GM13977 (cell line): Measurements from ENCODE around the gene GNAO1.

Source experiments
- DNase-seq: peaks from one replicate; pipeline ENCODE4 v3.0.0; 2012; ENCODE audit warnings: low spot score
- in situ Hi-C: fragments of 300-500 bp; cut with MboI; formaldehyde crosslinking; loops from one replicate; pipeline ENCODE4 v1.12.0; 2022; ENCODE audit warnings: low sequenced_read_pairs, low pct_unique_long_range_greater_than_20kb, mixed read lengths, inconsistent platforms; ENCODE audit not compliant: unreplicated experiment
- TF ChIP-seq, protein P1 (sequence below): IDR thresholded peaks from 2 replicates; pipeline ENCODE4 v1.5.1; 2012; ENCODE audit warnings: mild to moderate bottlenecking, control low read depth; ENCODE audit not compliant: insufficient read depth; ENCODE audit errors: extremely low read depth, missing control alignments

The GNAO1 gene

GRCh38 chr16:56257239-56257638 lies 66.0 kb downstream of the GNAO1 start:
- DNase-seq: no peak
- in situ Hi-C loops: no loop called here
- TF ChIP-seq, protein P1, sequence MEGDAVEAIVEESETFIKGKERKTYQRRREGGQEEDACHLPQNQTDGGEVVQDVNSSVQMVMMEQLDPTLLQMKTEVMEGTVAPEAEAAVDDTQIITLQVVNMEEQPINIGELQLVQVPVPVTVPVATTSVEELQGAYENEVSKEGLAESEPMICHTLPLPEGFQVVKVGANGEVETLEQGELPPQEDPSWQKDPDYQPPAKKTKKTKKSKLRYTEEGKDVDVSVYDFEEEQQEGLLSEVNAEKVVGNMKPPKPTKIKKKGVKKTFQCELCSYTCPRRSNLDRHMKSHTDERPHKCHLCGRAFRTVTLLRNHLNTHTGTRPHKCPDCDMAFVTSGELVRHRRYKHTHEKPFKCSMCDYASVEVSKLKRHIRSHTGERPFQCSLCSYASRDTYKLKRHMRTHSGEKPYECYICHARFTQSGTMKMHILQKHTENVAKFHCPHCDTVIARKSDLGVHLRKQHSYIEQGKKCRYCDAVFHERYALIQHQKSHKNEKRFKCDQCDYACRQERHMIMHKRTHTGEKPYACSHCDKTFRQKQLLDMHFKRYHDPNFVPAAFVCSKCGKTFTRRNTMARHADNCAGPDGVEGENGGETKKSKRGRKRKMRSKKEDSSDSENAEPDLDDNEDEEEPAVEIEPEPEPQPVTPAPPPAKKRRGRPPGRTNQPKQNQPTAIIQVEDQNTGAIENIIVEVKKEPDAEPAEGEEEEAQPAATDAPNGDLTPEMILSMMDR: no peak

GRCh38 chr16:56257666-56258342 lies 66.5 kb downstream of the GNAO1 start:
- DNase-seq: no peak
- in situ Hi-C loops: no loop called here
- TF ChIP-seq, protein P1: no peak

GRCh38 chr16:56258508-56259424 lies 67.5 kb downstream of the GNAO1 start:
- TF ChIP-seq, protein P1: no peak
- no peak for DNase-seq
- in situ Hi-C loops: no loop called here

DNA sequence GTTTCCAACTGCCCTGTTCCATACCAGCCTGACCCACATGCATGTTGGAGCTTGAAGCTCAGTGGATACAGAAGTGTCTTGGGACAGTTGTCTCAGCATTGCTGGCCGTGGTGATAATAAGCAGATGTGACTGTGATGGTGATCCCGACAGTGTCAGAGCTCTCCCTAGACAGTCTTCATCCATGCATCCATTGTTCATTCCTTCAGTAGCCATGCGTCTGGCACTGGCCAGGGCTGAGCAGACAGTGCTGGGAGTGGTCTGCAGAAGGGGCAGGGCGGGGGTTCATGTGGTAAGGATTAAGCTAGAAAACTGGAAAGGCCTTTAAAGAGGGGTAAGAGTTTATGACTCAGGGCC lies 68.1 kb downstream of the GNAO1 start:
- no peak for DNase-seq
- TF ChIP-seq, protein P1: no peak
- in situ Hi-C loops: no loop called here

- TF ChIP-seq, protein P1: no peak
- in situ Hi-C loops: no loop called here
- DNase-seq: no peak
Observed at GRCh38 chr16:56260378-56261160, 69.3 kb downstream of the GNAO1 start.

- DNase-seq: no peak
- TF ChIP-seq, protein P1: no peak
- in situ Hi-C loops: no loop called here
Observed at GRCh38 chr16:56261656-56262055, 70.4 kb downstream of the GNAO1 start.
